Inflammatory macrophage treated with lipopolysaccharide for 1 hour (primary cell): ENCODE results near the gene ANKRD30B.
"Not testable (repeated sequence)": the region's sequence is repeated elsewhere in the genome, so short reads cannot be mapped to it uniquely, and the experiment has no call there.

Experiments
- DNase-seq, 2 donors: peaks; one replicate each; pipeline ENCODE4 v3.0.0-alpha.2; 2020 to 2022

The ANKRD30B gene

GRCh38 chr18:14747513-14748474, at the start of gene ANKRD30B:
Gene ANKRD30B (plus strand): TSS chr18:14748172. CDS start chr18:14748420, 248 bp downstream.
- DNase-seq = no peak

- not testable (repeated sequence) for DNase-seq
Measured at GRCh38 chr18:14701286-14702040, 46.5 kb upstream of the ANKRD30B start.

GRCh38 chr18:14709761-14710160, 38.2 kb upstream of the ANKRD30B start:
- DNase-seq = not testable (repeated sequence)

- DNase-seq = not testable (repeated sequence)
Measured at GRCh38 chr18:14721569-14721968, 26.4 kb upstream of the ANKRD30B start.

GRCh38 chr18:14739056-14739455, 8.9 kb upstream of the ANKRD30B start:
- DNase-seq = not testable (repeated sequence)

GRCh38 chr18:14746897-14747296, 1.1 kb upstream of the ANKRD30B start:
- DNase-seq = no peak

GRCh38 chr18:14748496-14748895, 524 bp downstream of the ANKRD30B start:
- no peak for DNase-seq

- DNase-seq = not testable (repeated sequence)
Measured at GRCh38 chr18:14763566-14763965, 15.6 kb downstream of the ANKRD30B start.

GRCh38 chr18:14767474-14767873, 19.5 kb downstream of the ANKRD30B start:
- DNase-seq = no peak

GRCh38 chr18:14768241-14768640, 20.3 kb downstream of the ANKRD30B start:
- no peak for DNase-seq

- DNase-seq = no peak
Measured at GRCh38 chr18:14769381-14769780, 21.4 kb downstream of the ANKRD30B start.

GRCh38 chr18:14776801-14777200, 28.8 kb downstream of the ANKRD30B start:
- DNase-seq = no peak

GRCh38 chr18:14781671-14782070, 33.7 kb downstream of the ANKRD30B start:
- DNase-seq = no peak

- DNase-seq = no peak
Measured at GRCh38 chr18:14784133-14784532, 36.2 kb downstream of the ANKRD30B start.

- not testable (repeated sequence) for DNase-seq
Measured at GRCh38 chr18:14796876-14797275, 48.9 kb downstream of the ANKRD30B start.

- DNase-seq = not testable (repeated sequence)
Measured at GRCh38 chr18:14797969-14798764, 50.2 kb downstream of the ANKRD30B start.

- not testable (repeated sequence) for DNase-seq
Measured at GRCh38 chr18:14811081-14811480, 63.1 kb downstream of the ANKRD30B start.

- not testable (repeated sequence) for DNase-seq
Measured at GRCh38 chr18:14826972-14827632, 79.1 kb downstream of the ANKRD30B start.

- DNase-seq = not testable (repeated sequence)
Measured at GRCh38 chr18:14841607-14842006, 93.6 kb downstream of the ANKRD30B start.

GRCh38 chr18:14851533-14851932, 103.6 kb downstream of the ANKRD30B start:
- DNase-seq = not testable (repeated sequence)

- not testable (repeated sequence) for DNase-seq
Measured at GRCh38 chr18:14855634-14856033, 107.7 kb downstream of the ANKRD30B start.

- DNase-seq = not testable (repeated sequence)
Measured at GRCh38 chr18:14856256-14856655, 108.3 kb downstream of the ANKRD30B start.
